Diencephalon (tissue), 1 donor: ENCODE data around the gene ADAMTSL2. TPM values are rescaled to one million over a fixed set of nuclear protein-coding genes. Genes with fewer than 3 reads are reported as not detected.

Experiments
- total RNA-seq: library from RNA; depleted of rRNA; stranded (reverse); fragments of >200 nt; gene quantifications from one replicate; pipeline ENCODE4 v1.2.3, GENCODE V29; 2014

The ADAMTSL2 gene
- 6.0 TPM for total RNA-seq

GRCh38 chr9:133534346-133535291 is at the start of gene ADAMTSL2:
TSS of gene ADAMTSL2 (plus strand) at chr9:133534704. CDS start at chr9:133536713, 2,009 bp downstream.

GRCh38 chr9:133524679-133525228 is 9.8 kb upstream of the ADAMTSL2 start, which contains the start of gene MYMK:
TSS of gene MYMK (minus strand) at chr9:133524959. CDS start at chr9:133524844, 115 bp downstream.

GRCh38 chr9:133609311-133610098 is 75.0 kb downstream of the ADAMTSL2 start, which contains the start of gene FAM163B:
TSS of gene FAM163B (minus strand) at chr9:133609389. CDS start at chr9:133580223, 29,166 bp downstream.

Other genes with a start within 250 kb of the ADAMTSL2 start
- gene SURF6, start 198.5 kb upstream of the ADAMTSL2 start, total RNA-seq: 18.2 TPM
- gene MED22, start 186.6 kb upstream of the ADAMTSL2 start, total RNA-seq: 15.9 TPM
- 914 TPM for gene RPL7A, start 186.5 kb upstream of the ADAMTSL2 start, total RNA-seq
- gene SURF1, start 178.2 kb upstream of the ADAMTSL2 start, total RNA-seq: 17.8 TPM
- gene SURF2, start 178.2 kb upstream of the ADAMTSL2 start, total RNA-seq: 19.6 TPM
- gene SURF4, start 158.6 kb upstream of the ADAMTSL2 start, total RNA-seq: 91.3 TPM
- 3.0 TPM for gene STKLD1, start 158.3 kb upstream of the ADAMTSL2 start, total RNA-seq
- 13.6 TPM for gene REXO4, start 116.7 kb upstream of the ADAMTSL2 start, total RNA-seq
- 3.5 TPM for gene ADAMTS13, start 112.3 kb upstream of the ADAMTSL2 start, total RNA-seq
- 23.1 TPM for gene CACFD1, start 74.7 kb upstream of the ADAMTSL2 start, total RNA-seq
- 22.8 TPM for gene SLC2A6, start 55.6 kb upstream of the ADAMTSL2 start, total RNA-seq
- gene MYMK, start 9.7 kb upstream of the ADAMTSL2 start, total RNA-seq: not detected
- 11.3 TPM for gene FAM163B, start 74.7 kb downstream of the ADAMTSL2 start, total RNA-seq
- gene DBH, start 101.7 kb downstream of the ADAMTSL2 start, total RNA-seq: under 0.01 TPM
- gene SARDH, start 203.6 kb downstream of the ADAMTSL2 start, total RNA-seq: 4.2 TPM